DOHH2 (cell line): Measurements from ENCODE around the gene FOXP2.
"Not testable (repeated sequence)": the region's sequence is repeated elsewhere in the genome, so short reads cannot be mapped to it uniquely, and the experiment has no call there.

Experiments used
- H3F3A ChIP-seq: fragments of 200-600 bp; sonication (generic), shearing (Covaris generic); 2 replicates; pipeline ENCODE4 v1.6.0; 2016; ENCODE audit warnings: antibody characterized with exemption, mild to moderate bottlenecking; ENCODE audit not compliant: control insufficient read depth, insufficient read depth
- H3K27ac ChIP-seq: fragments of 200-600 bp; sonication (generic); 2 replicates; pipeline ENCODE4 v1.5.1; 2014; ENCODE audit warnings: low read depth, mild to moderate bottlenecking, low read length, moderate library complexity
- H3K27me3 ChIP-seq: fragments of 200-600 bp; sonication (generic); 2 replicates; pipeline ENCODE4 v1.6.1; 2014; ENCODE audit warnings: mild to moderate bottlenecking, low read length, mixed read lengths; ENCODE audit not compliant: control insufficient read depth
- H3K36me3 ChIP-seq: fragments of 200-600 bp; sonication (generic); 2 replicates; pipeline ENCODE4 v1.6.1; 2014; ENCODE audit warnings: mild to moderate bottlenecking, low read length, moderate library complexity, mixed read lengths; ENCODE audit not compliant: control insufficient read depth
- H3K4me1 ChIP-seq: fragments of 200-600 bp; sonication (generic); 2 replicates; pipeline ENCODE4 v1.6.1; 2014; ENCODE audit warnings: mild to moderate bottlenecking, low read length, mixed read lengths; ENCODE audit not compliant: control insufficient read depth
- H3K4me2 ChIP-seq: fragments of 200-600 bp; sonication (generic); 2 replicates; pipeline ENCODE4 v1.6.0; 2014; ENCODE audit warnings: mild to moderate bottlenecking, low read length, moderate library complexity
- H3K4me3 ChIP-seq: fragments of 200-600 bp; sonication (generic); 2 replicates; pipeline ENCODE4 v1.5.1; 2014; ENCODE audit warnings: mild to moderate bottlenecking, low read length, mixed read lengths
- H3K79me2 ChIP-seq: fragments of 200-600 bp; sonication (generic); 2 replicates; pipeline ENCODE4 v1.6.1; 2014; ENCODE audit warnings: mild to moderate bottlenecking, low read length, mixed read lengths; ENCODE audit not compliant: control insufficient read depth
- H3K9me2 ChIP-seq: fragments of 200-600 bp; sonication (generic); replicated peaks from 2 replicates; pipeline ENCODE4 v1.6.1; 2014; ENCODE audit warnings: mild to moderate bottlenecking, low read length, mixed read lengths; ENCODE audit not compliant: control insufficient read depth
- H3K9me3 ChIP-seq: fragments of 200-600 bp; sonication (generic); 2 replicates; pipeline ENCODE4 v1.6.1; 2014; ENCODE audit warnings: antibody characterized with exemption, low read length, mixed read lengths; ENCODE audit not compliant: control insufficient read depth, insufficient read depth
- H4K20me1 ChIP-seq: fragments of 200-600 bp; sonication (generic); 2 replicates; pipeline ENCODE4 v1.6.0; 2014; ENCODE audit warnings: low read depth, mild to moderate bottlenecking, antibody characterized with exemption, low read length, moderate library complexity; ENCODE audit not compliant: control insufficient read depth, insufficient read depth
- EZH2phosphoT487 ChIP-seq: fragments of 200-600 bp; sonication (generic); IDR thresholded peaks from 2 replicates; pipeline ENCODE4 v1.6.1; 2017; ENCODE audit warnings: borderline replicate concordance, mild to moderate bottlenecking, antibody characterized with exemption, low read length, moderate library complexity, mixed read lengths
- TF ChIP-seq, protein P1 (sequence below): fragments of 200-600 bp; sonication (generic); IDR thresholded peaks from one replicate; pipeline ENCODE4 v1.5.1; 2014; ENCODE audit warnings: antibody characterized with exemption, mild to moderate bottlenecking, low read depth, low read length; ENCODE audit not compliant: poor library complexity, severe bottlenecking

Gene FOXP2

DNA sequence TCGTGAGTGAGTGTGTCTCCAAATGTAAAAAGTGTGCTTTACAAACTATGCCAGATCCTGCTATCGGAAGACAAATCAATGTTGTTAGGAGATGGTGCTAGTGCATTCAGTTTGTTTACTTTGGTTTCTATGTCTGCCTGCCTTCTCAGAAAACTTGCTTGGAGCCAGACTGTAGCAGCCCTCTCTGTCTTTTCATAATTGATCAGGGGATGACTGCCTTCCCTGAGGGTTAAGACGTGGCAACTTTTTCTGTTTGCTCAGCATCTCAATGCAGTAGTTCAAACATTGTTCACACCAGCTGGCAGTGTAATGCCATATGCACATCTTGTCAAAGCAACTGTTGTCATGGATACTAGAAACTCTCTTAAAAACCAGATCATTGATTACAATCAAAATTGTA lies 118.5 kb downstream of the FOXP2 start:
- TF ChIP-seq EZH2phosphoT487 = no peak
- TF ChIP-seq, protein P1, sequence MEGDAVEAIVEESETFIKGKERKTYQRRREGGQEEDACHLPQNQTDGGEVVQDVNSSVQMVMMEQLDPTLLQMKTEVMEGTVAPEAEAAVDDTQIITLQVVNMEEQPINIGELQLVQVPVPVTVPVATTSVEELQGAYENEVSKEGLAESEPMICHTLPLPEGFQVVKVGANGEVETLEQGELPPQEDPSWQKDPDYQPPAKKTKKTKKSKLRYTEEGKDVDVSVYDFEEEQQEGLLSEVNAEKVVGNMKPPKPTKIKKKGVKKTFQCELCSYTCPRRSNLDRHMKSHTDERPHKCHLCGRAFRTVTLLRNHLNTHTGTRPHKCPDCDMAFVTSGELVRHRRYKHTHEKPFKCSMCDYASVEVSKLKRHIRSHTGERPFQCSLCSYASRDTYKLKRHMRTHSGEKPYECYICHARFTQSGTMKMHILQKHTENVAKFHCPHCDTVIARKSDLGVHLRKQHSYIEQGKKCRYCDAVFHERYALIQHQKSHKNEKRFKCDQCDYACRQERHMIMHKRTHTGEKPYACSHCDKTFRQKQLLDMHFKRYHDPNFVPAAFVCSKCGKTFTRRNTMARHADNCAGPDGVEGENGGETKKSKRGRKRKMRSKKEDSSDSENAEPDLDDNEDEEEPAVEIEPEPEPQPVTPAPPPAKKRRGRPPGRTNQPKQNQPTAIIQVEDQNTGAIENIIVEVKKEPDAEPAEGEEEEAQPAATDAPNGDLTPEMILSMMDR = no peak
- no peaks in the 10 kb centered on the region for H3K36me3 ChIP-seq
- no peaks in the 10 kb centered on the region for H3K4me1 ChIP-seq

DNA sequence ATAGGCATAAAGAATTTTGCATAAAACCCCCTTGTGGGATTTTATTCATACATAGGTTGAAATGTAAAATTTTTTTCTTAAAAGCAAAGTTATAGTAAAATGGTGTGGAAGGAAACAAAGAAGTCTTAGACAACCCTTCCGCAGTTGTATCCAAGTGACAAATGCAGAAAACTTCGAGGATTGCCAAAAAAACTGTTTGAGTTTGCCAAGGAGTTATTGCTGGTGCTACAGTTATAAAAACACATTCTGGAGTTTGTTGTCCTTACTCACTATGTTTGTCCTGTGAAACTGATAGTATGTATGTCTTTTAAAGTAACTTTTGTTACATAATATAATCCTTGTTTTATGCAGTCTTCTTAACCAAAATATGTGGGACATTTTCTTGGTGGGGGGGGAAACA lies 120.3 kb downstream of the FOXP2 start:
- H3K9me2 ChIP-seq = no peaks in the 10 kb centered on the region
- TF ChIP-seq, protein P1 = no peak
- no peak for TF ChIP-seq EZH2phosphoT487
- no peaks in the 10 kb centered on the region for H3K79me2 ChIP-seq
- H3F3A ChIP-seq = no peaks in the 10 kb centered on the region
- no peak overlapping the region for H3K27ac ChIP-seq
- H3K36me3 ChIP-seq = no peaks in the 10 kb centered on the region
- no peaks in the 10 kb centered on the region for H4K20me1 ChIP-seq
- H3K4me1 ChIP-seq = no peaks in the 10 kb centered on the region
- H3K4me3 ChIP-seq = no peak overlapping the region
- H3K9me3 ChIP-seq = no peaks in the 10 kb centered on the region
- no peak overlapping the region for H3K4me2 ChIP-seq
- no peaks in the 10 kb centered on the region for H3K27me3 ChIP-seq

More for the DNA sequence above, 118.5 kb downstream of the FOXP2 start:
- H3F3A ChIP-seq = no peaks in the 10 kb centered on the region
- H3K9me3 ChIP-seq = no peaks in the 10 kb centered on the region
- H3K4me2 ChIP-seq = no peak overlapping the region
- H3K9me2 ChIP-seq = no peaks in the 10 kb centered on the region
- H3K27ac ChIP-seq = no peak overlapping the region
- no peaks in the 10 kb centered on the region for H3K27me3 ChIP-seq
- no peaks in the 10 kb centered on the region for H3K79me2 ChIP-seq
- H3K4me3 ChIP-seq = no peak overlapping the region
- no peaks in the 10 kb centered on the region for H4K20me1 ChIP-seq

DNA sequence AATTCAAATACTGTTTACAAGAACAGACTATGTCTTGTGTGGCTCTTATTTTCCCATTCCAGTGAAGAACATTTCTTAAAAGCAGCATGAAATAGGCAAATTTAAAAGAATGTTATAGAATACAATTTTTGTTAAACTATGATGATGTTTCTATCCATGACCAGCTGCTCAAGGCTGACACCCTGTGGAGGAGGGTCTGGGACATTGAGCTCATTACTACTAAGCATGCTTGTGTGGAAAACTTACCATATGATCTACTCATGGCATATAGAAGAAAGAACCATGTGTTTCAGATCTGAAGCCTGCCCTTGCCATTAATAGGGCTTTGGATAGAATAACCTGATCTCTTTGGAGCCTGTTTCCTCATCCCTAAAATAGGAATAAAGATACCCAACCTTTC lies 125.0 kb downstream of the FOXP2 start:
- Histone ChIP-seq H3K79me2 (no peaks in the 10 kb centered on the region), H3K27ac (no peak overlapping the region), H3K27me3 (no peaks in the 10 kb centered on the region), H3K9me2 (no peaks in the 10 kb centered on the region), H3F3A (no peaks in the 10 kb centered on the region), H3K36me3 (no peaks in the 10 kb centered on the region), H3K4me3 (no peak overlapping the region), H3K4me2 (no peak overlapping the region), H4K20me1 (no peaks in the 10 kb centered on the region), H3K9me3 (no peaks in the 10 kb centered on the region), H3K4me1 (no peaks in the 10 kb centered on the region)
- TF ChIP-seq, protein P1 = no peak
- TF ChIP-seq EZH2phosphoT487 = no peak

DNA sequence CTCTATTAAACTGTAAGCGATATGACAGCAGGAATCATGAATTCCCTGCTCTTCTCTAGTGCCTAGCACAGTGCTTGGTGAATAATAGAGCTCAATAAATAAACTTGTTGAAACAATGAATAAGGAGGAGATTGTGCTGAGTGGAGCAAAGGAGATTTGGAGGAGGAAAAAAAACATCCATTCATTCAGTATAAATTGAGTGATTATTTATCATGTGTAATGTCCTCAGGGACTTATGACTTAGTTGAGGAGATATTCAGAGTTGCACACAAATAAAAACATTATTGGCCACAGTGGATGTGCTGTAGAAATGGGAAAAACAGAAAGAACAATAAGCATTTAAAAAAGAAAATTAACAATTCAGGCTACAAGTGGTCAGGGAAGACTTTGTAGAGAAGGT lies 125.7 kb downstream of the FOXP2 start:
- H3K9me3 ChIP-seq = no peaks in the 10 kb centered on the region
- no peak overlapping the region for H3K27ac ChIP-seq
- H3K4me3 ChIP-seq = no peak overlapping the region
- H3K4me1 ChIP-seq = no peaks in the 10 kb centered on the region
- no peaks in the 10 kb centered on the region for H3K9me2 ChIP-seq
- no peaks in the 10 kb centered on the region for H3K27me3 ChIP-seq
- H3K4me2 ChIP-seq = no peak overlapping the region
- no peaks in the 10 kb centered on the region for H3F3A ChIP-seq
- H3K79me2 ChIP-seq = no peaks in the 10 kb centered on the region
- TF ChIP-seq, protein P1 = no peak
- no peak for TF ChIP-seq EZH2phosphoT487
- H3K36me3 ChIP-seq = no peaks in the 10 kb centered on the region
- H4K20me1 ChIP-seq = no peaks in the 10 kb centered on the region

DNA sequence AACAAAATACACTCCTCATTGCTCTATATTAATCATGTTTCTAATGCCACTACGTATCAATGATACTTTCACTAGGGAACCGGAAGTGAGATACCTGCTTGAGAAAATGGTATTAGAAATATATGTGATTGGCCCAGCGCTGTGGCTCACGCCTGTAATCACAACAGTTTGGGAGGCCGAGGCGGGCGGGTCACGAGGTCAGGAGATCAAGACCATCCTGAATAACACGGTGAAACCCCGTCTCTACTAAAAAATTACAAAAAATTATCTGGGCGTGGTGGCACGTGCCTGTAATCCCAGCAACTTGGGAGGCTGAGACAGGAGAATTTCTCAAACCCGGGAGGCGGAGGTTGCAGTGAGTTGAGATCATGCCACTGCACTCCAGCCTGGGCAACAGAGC lies 132.7 kb downstream of the FOXP2 start:
- not testable (repeated sequence) for H3K27ac ChIP-seq, H3K79me2 ChIP-seq, H4K20me1 ChIP-seq, H3F3A ChIP-seq, H3K9me2 ChIP-seq, H3K27me3 ChIP-seq, H3K4me1 ChIP-seq, H3K4me3 ChIP-seq, H3K4me2 ChIP-seq, H3K9me3 ChIP-seq, H3K36me3 ChIP-seq
